Panc1 (cell line): ENCODE data around the gene PRKD1.

ENCODE experiments used
- CTCF ChIP-seq: fragments of 450-650 bp; IDR thresholded peaks from 2 replicates; pipeline ENCODE4 v1.5.1; 2017; ENCODE audit warnings: mild to moderate bottlenecking
- POLR2AphosphoS5 ChIP-seq: IDR thresholded peaks from 2 replicates; pipeline ENCODE4 v1.6.1; 2012; ENCODE audit warnings: mild to moderate bottlenecking, low read depth, low read length, moderate library complexity
- REST ChIP-seq, 2 experiments: IDR thresholded peaks; 2 replicates each; pipeline ENCODE4 v1.6.1; 2011 to 2012; ENCODE audit warnings: low read depth in 2 of 2, control low read depth in 1 of 2, low read length in 1 of 2, mild to moderate bottlenecking in 1 of 2, moderate library complexity in 1 of 2; ENCODE audit not compliant: insufficient read depth in 1 of 2
- TCF7L2 ChIP-seq: IDR thresholded peaks from 2 replicates; pipeline ENCODE4 v1.6.1; 2011; ENCODE audit warnings: mild to moderate bottlenecking, low read depth, low read length, inconsistent platforms

GRCh38 chr14:29927376-29928116, at the start of gene PRKD1:
- TF ChIP-seq CTCF (peak; percentile 26), REST (IDR thresholded peaks at IDR 0.05; ENCODE audit: insufficient read depth in 1 of 2, low read depth in 2 of 2, low read length in 1 of 2) (no peak), TCF7L2 (no peak), POLR2AphosphoS5 (no peak)
